HepG2 (cell line): ENCODE data around the gene ZCCHC17. TPM values are rescaled to one million over a fixed set of nuclear protein-coding genes. Genes with fewer than 3 reads are reported as not detected.

Experiments
- ATAC-seq: fragments of 200-7000 bp; cut with Tn5 transposase; 3 replicates; pipeline ENCODE4 v1.9.1; 2020; ENCODE audit warnings: mild to moderate bottlenecking, moderate library complexity
- BruUV-seq: library from RNA; stranded (reverse); fragments of 400-500 nt; replicated peaks from 2 replicates; lab custom pipeline; 2021; lab: Mats Ljungman, UMichigan
- CTCF ChIA-PET: fragments of 300-600 bp; formaldehyde crosslinking; extraction: SDS; loops from one replicate; lab custom pipeline; 2021; ENCODE audit warnings: low total read pairs, inconsistent platforms, low intra/inter-chr PET ratio; lab: Yijun Ruan, JAX
- POLR2A ChIA-PET: fragments of 350-600 bp; sonication (Branson Sonifier 250); formaldehyde crosslinking; loops from one replicate; lab custom pipeline; 2020; ENCODE audit warnings: antibody characterized with exemption, inconsistent platforms; lab: Yijun Ruan, JAX
- DNase-seq: peaks from one replicate; pipeline ENCODE4 v3.0.0-alpha.2; 2015; ENCODE audit warnings: low spot score
- FAIRE-seq: peaks from 3 replicates; lab custom pipeline; 2011; peaks lifted over from hg19 to GRCh38; lab: Jason Lieb, UNC
- H2AFZ ChIP-seq: one replicate; pipeline ENCODE4 v1.6.1; 2011; ENCODE audit warnings: low read length, inconsistent platforms
- H3K27ac ChIP-seq: fragments of 300-600 bp; 3 replicates; pipeline ENCODE4 v1.8.0; 2011; ENCODE audit warnings: mixed run types, mild to moderate bottlenecking, mixed read lengths, low read length, inconsistent platforms; ENCODE audit not compliant: insufficient read depth; ENCODE audit errors: extremely low read length
- H3K27me3 ChIP-seq, 2 experiments: fragments of 200-600 bp in 1 of 2; 2 replicates in 1 of 2; 3 replicates in 1 of 2; pipeline versions ENCODE4 v1.6.0 to v1.8.0; 2011; ENCODE audit warnings: low read length in 2 of 2, mild to moderate bottlenecking in 2 of 2, moderate library complexity in 2 of 2, inconsistent platforms in 1 of 2; ENCODE audit not compliant: insufficient read depth in 2 of 2, control insufficient read depth in 1 of 2
- H3K36me3 ChIP-seq, 2 experiments: fragments of 200-600 bp in 1 of 2; replicated peaks in 1 of 2; 2 replicates in 1 of 2; 3 replicates in 1 of 2; pipeline versions ENCODE4 v1.5.1 to v1.8.0; 2011; ENCODE audit warnings: low read length in 2 of 2, inconsistent platforms in 1 of 2; ENCODE audit not compliant: insufficient read depth in 2 of 2, control insufficient read depth in 1 of 2
- H3K4me1 ChIP-seq: 2 replicates; pipeline ENCODE4 v1.5.1; 2012; ENCODE audit warnings: low read length, inconsistent platforms; ENCODE audit not compliant: insufficient read depth
- H3K4me2 ChIP-seq: 2 replicates; pipeline ENCODE4 v1.6.0; 2011; ENCODE audit warnings: low read depth, low read length, inconsistent platforms
- H3K4me3 ChIP-seq, 3 experiments: fragments of 200-600 bp in 1 of 3; sonication (generic), shearing (Covaris generic) in 1 of 3; replicated peaks in 1 of 3; 2 replicates each; pipeline ENCODE4 v1.5.1; 2011 to 2016; ENCODE audit warnings: low read length in 3 of 3, inconsistent platforms in 2 of 3, low read depth in 2 of 3, mild to moderate bottlenecking in 2 of 3, control low read depth in 1 of 3, mixed read lengths in 1 of 3; ENCODE audit not compliant: insufficient read depth in 1 of 3
- H3K79me2 ChIP-seq: one replicate; pipeline ENCODE4 v1.6.1; 2011; ENCODE audit warnings: low read length, inconsistent platforms; ENCODE audit not compliant: insufficient read depth
- H3K9ac ChIP-seq: 2 replicates; pipeline ENCODE4 v1.6.0; 2011; ENCODE audit warnings: mild to moderate bottlenecking, low read depth, low read length, inconsistent platforms; ENCODE audit not compliant: insufficient read depth
- H3K9me3 ChIP-seq: 2 replicates; pipeline ENCODE4 v1.5.1; 2012; ENCODE audit warnings: mild to moderate bottlenecking, low read length
- H4K20me1 ChIP-seq: 2 replicates; pipeline ENCODE4 v1.6.0; 2011; ENCODE audit warnings: inconsistent platforms, mild to moderate bottlenecking, low read length, moderate library complexity; ENCODE audit not compliant: insufficient read depth
- CBX1 ChIP-seq: IDR thresholded peaks from one replicate; pipeline ENCODE4 v1.6.1; 2016; ENCODE audit warnings: antibody characterized with exemption, low read depth
- RBAK ChIP-seq: sonication (generic); formaldehyde crosslinking; IDR thresholded peaks from 2 replicates; pipeline ENCODE4 v1.5.1; 2020; ENCODE audit warnings: mild to moderate bottlenecking, missing genetic modification reagents
- SP140L ChIP-seq: sonication (generic); formaldehyde crosslinking; IDR thresholded peaks from 2 replicates; pipeline ENCODE4 v1.4.0; 2020; ENCODE audit warnings: missing genetic modification reagents, borderline replicate concordance
- STAG1 ChIP-seq: sonication (generic); formaldehyde crosslinking; IDR thresholded peaks from 2 replicates; pipeline ENCODE4 v1.4.0; 2020; ENCODE audit warnings: missing genetic modification reagents
- ZBTB37 ChIP-seq: sonication (generic); formaldehyde crosslinking; IDR thresholded peaks from 2 replicates; pipeline ENCODE4 v1.4.0; 2020; ENCODE audit warnings: mild to moderate bottlenecking, missing genetic modification reagents
- ZNF121 ChIP-seq: sonication (generic); formaldehyde crosslinking; IDR thresholded peaks from 2 replicates; pipeline ENCODE4 v1.5.0; 2020; ENCODE audit warnings: mild to moderate bottlenecking, missing genetic modification reagents
- ZNF180 ChIP-seq: sonication (generic); formaldehyde crosslinking; IDR thresholded peaks from 2 replicates; pipeline ENCODE4 v1.4.0; 2020; ENCODE audit warnings: low read depth, missing genetic modification reagents, borderline replicate concordance
- ZNF207 ChIP-seq: fragments of 450-650 bp; IDR thresholded peaks from 2 replicates; pipeline ENCODE4 v1.6.1; 2016; ENCODE audit warnings: antibody characterized with exemption, borderline replicate concordance
- ZSCAN5A ChIP-seq: sonication (generic); formaldehyde crosslinking; IDR thresholded peaks from 2 replicates; pipeline ENCODE4 v1.8.0; 2022; ENCODE audit warnings: mild to moderate bottlenecking, missing genetic modification reagents, borderline replicate concordance
- WGBS: methylation state at CpG from one replicate; pipeline ENCODE4 v1.1.6; 2017; ENCODE audit warnings: low lambda C conversion rate; 5-methylcytosine and 5-hydroxymethylcytosine counted together
- in situ Hi-C: cut with HindIII; loops from 2 replicates; pipeline ENCODE4 v1.10.0; 2017; ENCODE audit warnings: low pct_unique_long_range_greater_than_20kb; ENCODE audit not compliant: extremely low pct_ligation_motif_present
- intact Hi-C: fragments of 100-400 bp; cut with micrococcal nuclease; formaldehyde crosslinking; loops from one replicate; pipeline ENCODE4 v1.10.0; 2022; ENCODE audit not compliant: unreplicated experiment
- polyA plus RNA-seq, 8 experiments: library from polyadenylated mRNA; depleted of rRNA in 3 of 8; stranded (reverse) in 7 of 8; unstranded in 1 of 8; fragments of >200 nt; fragmentation: Illumina TruSeq in 4 of 8; extraction: Trizol in 4 of 8; gene quantifications; 2 replicates each; pipeline versions ENCODE4 v1.2.1 to v1.2.3, GENCODE V29; 2011 to 2016; ENCODE audit warnings: low read depth in 4 of 8, missing spikeins in 1 of 8, mixed read lengths in 1 of 8; ENCODE audit not compliant: insufficient read depth in 1 of 8
- total RNA-seq, 5 experiments: library from RNA; depleted of rRNA; stranded (reverse); fragments of >200 nt; fragmentation: Illumina TruSeq; extraction: Trizol; gene quantifications; 2 replicates each; pipeline ENCODE4 v1.2.3, GENCODE V29; 2016; ENCODE audit warnings: low read depth in 1 of 5
- TF ChIP-seq, protein P1 (sequence below): sonication (generic); formaldehyde crosslinking; IDR thresholded peaks from 2 replicates; pipeline ENCODE4 v1.5.1; 2020; ENCODE audit warnings: mild to moderate bottlenecking, moderate library complexity, missing genetic modification reagents
- TF ChIP-seq, protein P2 (sequence below), 2 experiments: sonication (generic) in 1 of 2; formaldehyde crosslinking in 1 of 2; IDR thresholded peaks; 2 replicates each; pipeline versions ENCODE4 v1.5.1 to v1.6.1; 2011 to 2020; ENCODE audit warnings: borderline replicate concordance in 1 of 2, low read depth in 1 of 2, low read length in 1 of 2, mild to moderate bottlenecking in 1 of 2, missing genetic modification reagents in 1 of 2, moderate library complexity in 1 of 2

ZCCHC17 gene
- total and polyA plus RNA-seq, 2 of the 13 experiments (the other 11 are each of a cell fraction or from before 2014, with no cell fraction given), result 20.5 to 53.0 TPM

GRCh38 chr1:31324093-31324492, 27.3 kb downstream of the ZCCHC17 start:
- 81% methylated on average over 2 of the region's 4 CpGs for whole genome bisulfite sequencing
- H3K4me1 ChIP-seq, result no peaks in the 10 kb centered on the region
- no peak for ATAC-seq
- no peak overlapping the region for H3K4me2 ChIP-seq
- no TSS peak for BruUV-seq
- intact Hi-C loops, result no loop called here
- H3K27ac ChIP-seq, result no peak overlapping the region
- ChIA-PET CTCF (no interaction called here), POLR2A (no interaction called here)
- peaks cover under 1 to 21% of the 10 kb centered on the region in 2 experiments; a peak in 4 of 5 replicates for H3K36me3 ChIP-seq
- H3K4me3 ChIP-seq, result no peak overlapping the region
- H3K79me2 ChIP-seq, result no peaks in the 10 kb centered on the region
- FAIRE-seq, result no peak
- no peak for TF ChIP-seq CBX1
- TF ChIP-seq ZNF121 (CRISPR knock-in tag), result peak; percentile 83
- no peak for TF ChIP-seq ZBTB37 (CRISPR knock-in tag)
- no peak for TF ChIP-seq STAG1 (CRISPR knock-in tag)
- no peak for TF ChIP-seq ZNF207
- no peak for TF ChIP-seq RBAK (CRISPR knock-in tag)
- TF ChIP-seq, all 625 proteins: peak for 1
- H4K20me1 ChIP-seq, result no peaks in the 10 kb centered on the region
- no peaks in the 10 kb centered on the region for H3K27me3 ChIP-seq
- H3K9ac ChIP-seq, result no peak overlapping the region
- no peak for DNase-seq
- H2AFZ ChIP-seq, result no peak overlapping the region
- no peaks in the 10 kb centered on the region for H3K9me3 ChIP-seq
- in situ Hi-C loops, result no loop called here

GRCh38 chr1:31324992-31325391, 28.2 kb downstream of the ZCCHC17 start:
- Histone ChIP-seq H3K79me2 (no peaks in the 10 kb centered on the region), H3K36me3 (peaks cover 0 to 19% of the 10 kb centered on the region in 2 experiments; a peak in 3 of 5 replicates), H2AFZ (no peak overlapping the region), H3K4me1 (no peaks in the 10 kb centered on the region), H3K9me3 (no peaks in the 10 kb centered on the region), H3K9ac (no peak overlapping the region), H3K4me3 (no peak overlapping the region), H4K20me1 (no peaks in the 10 kb centered on the region), H3K27me3 (no peaks in the 10 kb centered on the region), H3K27ac (no peak overlapping the region), H3K4me2 (no peak overlapping the region)
- in situ Hi-C loops, result loop anchor here (5.0 kb wide), 1 partner anchor 138 kb away; no protein-coding TSS in a partner anchor
- DNase-seq (no peak), ATAC-seq (no peak), FAIRE-seq (no peak)
- intact Hi-C loops, result no loop called here
- POLR2A ChIA-PET, result no interaction called here
- 95% methylated on average over 3 of the region's 3 CpGs for WGBS
- no TSS peak for BruUV-seq
- CTCF ChIA-PET, result no interaction called here
- TF ChIP-seq, protein P1, sequence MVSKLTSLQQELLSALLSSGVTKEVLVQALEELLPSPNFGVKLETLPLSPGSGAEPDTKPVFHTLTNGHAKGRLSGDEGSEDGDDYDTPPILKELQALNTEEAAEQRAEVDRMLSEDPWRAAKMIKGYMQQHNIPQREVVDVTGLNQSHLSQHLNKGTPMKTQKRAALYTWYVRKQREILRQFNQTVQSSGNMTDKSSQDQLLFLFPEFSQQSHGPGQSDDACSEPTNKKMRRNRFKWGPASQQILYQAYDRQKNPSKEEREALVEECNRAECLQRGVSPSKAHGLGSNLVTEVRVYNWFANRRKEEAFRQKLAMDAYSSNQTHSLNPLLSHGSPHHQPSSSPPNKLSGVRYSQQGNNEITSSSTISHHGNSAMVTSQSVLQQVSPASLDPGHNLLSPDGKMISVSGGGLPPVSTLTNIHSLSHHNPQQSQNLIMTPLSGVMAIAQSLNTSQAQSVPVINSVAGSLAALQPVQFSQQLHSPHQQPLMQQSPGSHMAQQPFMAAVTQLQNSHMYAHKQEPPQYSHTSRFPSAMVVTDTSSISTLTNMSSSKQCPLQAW (CRISPR knock-in tag), result no peak
- TF ChIP-seq ZNF180 (no peak), SP140L (CRISPR knock-in tag) (no peak), ZSCAN5A (no peak)
- TF ChIP-seq, protein P2, sequence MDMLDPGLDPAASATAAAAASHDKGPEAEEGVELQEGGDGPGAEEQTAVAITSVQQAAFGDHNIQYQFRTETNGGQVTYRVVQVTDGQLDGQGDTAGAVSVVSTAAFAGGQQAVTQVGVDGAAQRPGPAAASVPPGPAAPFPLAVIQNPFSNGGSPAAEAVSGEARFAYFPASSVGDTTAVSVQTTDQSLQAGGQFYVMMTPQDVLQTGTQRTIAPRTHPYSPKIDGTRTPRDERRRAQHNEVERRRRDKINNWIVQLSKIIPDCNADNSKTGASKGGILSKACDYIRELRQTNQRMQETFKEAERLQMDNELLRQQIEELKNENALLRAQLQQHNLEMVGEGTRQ (IDR thresholded peaks at IDR 0.05; ENCODE audit: low read depth, low read length), result no peak
- TF ChIP-seq, protein P2 (CRISPR knock-in tag; IDR thresholded peaks at IDR 0.05; ENCODE audit: borderline replicate concordance), result no peak
